ENCODE measurements around the gene RNF213.

DNA sequence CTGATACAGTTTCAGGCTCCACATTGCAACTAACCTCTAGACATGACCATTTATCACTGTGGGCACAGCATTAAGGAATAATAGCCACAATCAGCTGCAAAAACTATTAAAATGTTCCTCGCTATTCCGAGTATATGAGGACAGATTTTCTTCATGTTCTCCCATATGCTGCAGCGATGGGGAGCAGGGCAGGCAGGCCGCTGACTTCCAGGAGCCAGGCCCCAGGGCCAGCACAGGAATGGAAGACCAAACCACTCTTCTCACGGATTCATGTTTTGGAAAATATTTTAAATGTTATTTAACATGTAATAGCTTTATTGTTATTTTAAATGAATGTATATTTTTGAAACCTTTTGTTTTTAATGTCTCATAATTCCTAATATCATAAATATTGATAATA is 110.5 kb downstream of the RNF213 start:
- TF ChIP-seq, protein P1, sequence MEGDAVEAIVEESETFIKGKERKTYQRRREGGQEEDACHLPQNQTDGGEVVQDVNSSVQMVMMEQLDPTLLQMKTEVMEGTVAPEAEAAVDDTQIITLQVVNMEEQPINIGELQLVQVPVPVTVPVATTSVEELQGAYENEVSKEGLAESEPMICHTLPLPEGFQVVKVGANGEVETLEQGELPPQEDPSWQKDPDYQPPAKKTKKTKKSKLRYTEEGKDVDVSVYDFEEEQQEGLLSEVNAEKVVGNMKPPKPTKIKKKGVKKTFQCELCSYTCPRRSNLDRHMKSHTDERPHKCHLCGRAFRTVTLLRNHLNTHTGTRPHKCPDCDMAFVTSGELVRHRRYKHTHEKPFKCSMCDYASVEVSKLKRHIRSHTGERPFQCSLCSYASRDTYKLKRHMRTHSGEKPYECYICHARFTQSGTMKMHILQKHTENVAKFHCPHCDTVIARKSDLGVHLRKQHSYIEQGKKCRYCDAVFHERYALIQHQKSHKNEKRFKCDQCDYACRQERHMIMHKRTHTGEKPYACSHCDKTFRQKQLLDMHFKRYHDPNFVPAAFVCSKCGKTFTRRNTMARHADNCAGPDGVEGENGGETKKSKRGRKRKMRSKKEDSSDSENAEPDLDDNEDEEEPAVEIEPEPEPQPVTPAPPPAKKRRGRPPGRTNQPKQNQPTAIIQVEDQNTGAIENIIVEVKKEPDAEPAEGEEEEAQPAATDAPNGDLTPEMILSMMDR (IDR thresholded peaks at IDR 0.05; ENCODE audit: control extremely low read depth in 1 of 3, insufficient read depth in 1 of 3, low read depth in 1 of 3, low read length in 3 of 3) = no peak
- no peak for TF ChIP-seq CREB1 (IDR thresholded peaks at IDR 0.05)
- TF ChIP-seq SRF (IDR thresholded peaks at IDR 0.05; ENCODE audit: low read depth, low read length) = no peak
- TF ChIP-seq ASH2L (IDR thresholded peaks at IDR 0.05; ENCODE audit: low read length) = no peak
- no peak for TF ChIP-seq POLR2AphosphoS5 (IDR thresholded peaks at IDR 0.05; ENCODE audit: low read depth, low read length)
- no peak for TF ChIP-seq POLR2A (IDR thresholded peaks at IDR 0.05; ENCODE audit: control extremely low read depth in 1 of 2, low read depth in 2 of 2, low read length in 2 of 2)
- no peak for TF ChIP-seq SAP30 (IDR thresholded peaks at IDR 0.05; ENCODE audit: insufficient read depth, insufficient replicate concordance, low read length)
- no peak for TF ChIP-seq MAFK (IDR thresholded peaks at IDR 0.05; ENCODE audit: low read depth, low read length)
- no peak for TF ChIP-seq EZH2 (IDR thresholded peaks at IDR 0.05; ENCODE audit: low read depth, low read length, severe bottlenecking)

All from H1 (cell line).